ENCODE measurements around the gene SERPINB1. TPM values are rescaled to one million over a fixed set of nuclear protein-coding genes. Genes with fewer than 3 reads are reported as not detected.
"Not testable (repeated sequence)": the region's sequence is repeated elsewhere in the genome, so short reads cannot be mapped to it uniquely, and the experiment has no call there.

The SERPINB1 gene
- polyA plus RNA-seq, 2 of the 4 experiments (the other 2 are of a cell fraction) = 52.7 to 135 TPM

DNA sequence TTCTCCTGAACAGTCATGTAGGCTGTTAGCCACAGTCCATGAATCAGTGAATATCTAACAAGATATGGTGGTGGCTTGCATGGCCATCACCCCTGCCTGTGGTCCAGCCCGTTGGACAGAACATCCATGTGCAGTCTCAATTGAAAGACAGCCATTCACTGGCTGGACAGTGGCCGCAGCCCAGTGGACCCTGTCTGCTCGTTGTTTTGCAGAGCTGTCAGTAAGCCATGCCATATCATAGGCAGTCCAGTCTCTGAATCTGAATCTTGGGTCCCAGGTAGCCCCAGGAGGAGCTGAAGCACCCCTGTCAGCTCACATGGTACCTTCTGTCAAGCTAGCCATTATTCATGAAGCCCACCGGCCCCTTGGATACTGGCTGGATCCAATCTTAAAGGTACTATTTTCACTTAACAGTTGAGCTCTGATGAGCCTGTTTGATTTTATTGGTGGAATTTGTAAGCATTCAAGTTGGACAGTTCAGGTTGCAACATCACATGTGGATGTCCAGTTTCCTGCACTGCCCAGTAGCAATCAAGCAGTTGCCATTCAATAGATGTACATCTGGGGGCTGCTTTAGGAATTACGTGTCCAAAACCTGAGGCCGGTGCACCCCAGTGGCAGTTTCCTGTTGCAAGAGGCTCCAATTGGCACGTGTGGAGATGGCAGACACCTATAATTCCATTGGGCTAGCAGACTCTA, 37.8 kb downstream of the SERPINB1 start (continued):
- TF ChIP-seq MYC (IDR thresholded peaks at IDR 0.05; ENCODE audit: borderline replicate concordance, low read length) (no peak), MAFK (IDR thresholded peaks at IDR 0.05; ENCODE audit: partially characterized antibody) (no peak), USF2 (IDR thresholded peaks at IDR 0.05) (no peak), FOSL2 (IDR thresholded peaks at IDR 0.05) (no peak), FOSL2 (CRISPR knock-in tag; IDR thresholded peaks at IDR 0.05) (no peak), HEYL (CRISPR knock-in tag; IDR thresholded peaks at IDR 0.05) (no peak), NR3C1 (IDR thresholded peaks at IDR 0.05) (no peak), TFCP2L1 (CRISPR knock-in tag; IDR thresholded peaks at IDR 0.05) (no peak)

- ChIA-PET CTCF (interaction anchor here (0.6 kb wide), 1 partner anchor 112 kb away, joined by 3 read pairs; no protein-coding TSS in a partner anchor), POLR2A (no interaction called here)
- no peak for ATAC-seq
- no peak for TF ChIP-seq CHD2 (IDR thresholded peaks at IDR 0.05; ENCODE audit: low read length, partially characterized antibody)
- no peak for TF ChIP-seq NFE2L2 (conservative IDR thresholded peaks at IDR 0.05; ENCODE audit: low read length)
- FAIRE-seq = no peak
- no peak overlapping the region for H3K4me2 ChIP-seq
- no peaks in the 10 kb centered on the region for H3K9me3 ChIP-seq
- 84% methylated on average over 5 of the region's 8 CpGs for WGBS (ENCODE audit: missing lambda C conversion rate)
- H3K27ac ChIP-seq = no peak overlapping the region
- H3K4me3 ChIP-seq = no peak overlapping the region
- no peak for DNase-seq (ENCODE audit: low read depth in 1 of 2, low spot score in 1 of 2)
- H3K4me1 ChIP-seq = no peaks in the 10 kb centered on the region
These were observed 39.1 kb downstream of the SERPINB1 start for GRCh38 chr6:2802521-2803060.

GRCh38 chr6:2801687-2802086, 40.0 kb downstream of the SERPINB1 start:
- FAIRE-seq; H3K27ac ChIP-seq; H3K4me3 ChIP-seq; H3K4me1 ChIP-seq; DNase-seq (ENCODE audit: low read depth in 1 of 2, low spot score in 1 of 2); POLR2A ChIA-PET; ATAC-seq; H3K4me2 ChIP-seq; H3K9me3 ChIP-seq: not testable (repeated sequence)
- 5% methylated on average over 2 of the region's 4 CpGs for WGBS (ENCODE audit: missing lambda C conversion rate)
- CTCF ChIA-PET = interaction anchor here (0.6 kb wide), 1 partner anchor 113 kb away, joined by 3 read pairs; no protein-coding TSS in a partner anchor

DNA sequence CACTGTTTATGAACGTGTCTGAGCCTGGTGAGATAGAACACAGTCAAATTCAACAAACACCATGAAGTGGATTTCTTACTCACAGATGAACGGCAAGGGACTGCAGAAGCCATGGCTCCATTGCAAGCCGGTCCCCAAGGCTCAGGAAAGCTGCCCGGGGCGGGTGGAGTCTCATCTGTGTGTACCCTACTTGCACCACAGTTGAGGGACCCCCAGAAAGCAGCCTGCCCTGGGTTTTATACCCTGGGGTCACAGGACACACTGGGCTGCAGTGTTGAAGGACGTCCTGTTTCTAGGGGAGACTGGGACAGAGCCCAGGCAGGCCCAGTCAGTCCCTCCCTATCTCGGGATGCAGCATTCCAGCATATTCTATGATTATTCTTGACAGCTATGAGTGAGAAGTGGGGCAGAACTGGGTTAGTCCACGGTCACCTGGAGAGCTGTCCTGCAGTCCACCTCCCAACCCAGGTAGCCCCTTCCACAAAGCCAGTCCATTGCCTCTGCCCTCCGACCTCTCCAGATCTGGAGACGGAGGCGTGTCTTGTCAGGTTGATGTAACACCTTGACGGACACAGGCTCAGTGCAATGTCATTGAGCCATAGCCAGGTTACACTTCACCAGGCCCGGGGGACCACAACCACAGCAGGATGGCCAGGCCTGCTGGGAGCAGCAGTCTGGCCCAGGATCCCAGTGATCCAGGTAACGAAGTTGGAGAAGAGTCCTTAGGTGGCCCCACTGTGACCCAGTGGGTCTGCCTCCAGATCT, 40.9 kb downstream of the SERPINB1 start:
- POLR2A ChIA-PET = no interaction called here
- ATAC-seq (no peak), DNase-seq (ENCODE audit: low read depth in 1 of 2, low spot score in 1 of 2) (no peak), FAIRE-seq (no peak)
- Histone ChIP-seq H3K4me3 (no peak overlapping the region), H3K9me3 (no peaks in the 10 kb centered on the region), H3K4me1 (no peaks in the 10 kb centered on the region), H3K4me2 (no peak overlapping the region), H3K27ac (no peak overlapping the region)
- TF ChIP-seq MAX (IDR thresholded peaks at IDR 0.05) = no peak
- CTCF ChIA-PET = interaction anchor here (1.0 to 1.3 kb wide), 2 partner anchors 9 to 261 kb away, joined by 3 to 6 read pairs; no protein-coding TSS in a partner anchor
- 89% methylated on average over 11 of the region's 14 CpGs for WGBS (ENCODE audit: missing lambda C conversion rate)

DNA sequence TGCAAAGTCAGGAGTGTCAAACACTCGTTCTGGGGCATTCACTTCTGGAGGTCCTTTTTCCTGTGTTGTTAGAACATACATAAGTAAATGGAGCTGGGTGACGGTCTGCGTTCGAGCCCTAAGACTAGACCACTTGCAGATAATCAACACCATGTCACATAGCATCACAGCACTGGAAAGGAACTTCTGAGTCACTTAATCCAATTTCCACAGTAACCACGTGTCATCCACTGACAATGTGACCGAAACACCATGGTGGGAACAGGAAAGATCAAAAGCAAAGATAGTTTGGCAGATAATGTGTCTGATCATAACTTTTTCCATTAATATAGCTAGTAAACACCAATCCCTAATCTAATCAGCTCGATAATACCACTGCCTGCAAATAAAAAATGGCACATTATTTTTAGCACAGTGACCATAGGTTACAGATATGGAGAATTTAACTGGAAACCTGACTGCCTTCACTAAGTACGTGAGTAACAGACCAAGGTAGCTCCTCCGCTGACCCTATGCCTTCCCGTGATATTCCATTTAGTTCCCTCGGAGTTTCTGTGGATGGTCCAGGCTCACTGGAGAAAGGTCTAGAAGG, 41.6 kb downstream of the SERPINB1 start:
- DNase-seq (ENCODE audit: low read depth in 1 of 2, low spot score in 1 of 2) (no peak), FAIRE-seq (no peak), ATAC-seq (no peak)
- H3K4me2 ChIP-seq = no peak overlapping the region
- WGBS (ENCODE audit: missing lambda C conversion rate) = 85% methylated on average over 11 of the region's 11 CpGs
- TF ChIP-seq EHF (CRISPR knock-in tag; IDR thresholded peaks at IDR 0.05) = no peak
- TF ChIP-seq, protein P1, sequence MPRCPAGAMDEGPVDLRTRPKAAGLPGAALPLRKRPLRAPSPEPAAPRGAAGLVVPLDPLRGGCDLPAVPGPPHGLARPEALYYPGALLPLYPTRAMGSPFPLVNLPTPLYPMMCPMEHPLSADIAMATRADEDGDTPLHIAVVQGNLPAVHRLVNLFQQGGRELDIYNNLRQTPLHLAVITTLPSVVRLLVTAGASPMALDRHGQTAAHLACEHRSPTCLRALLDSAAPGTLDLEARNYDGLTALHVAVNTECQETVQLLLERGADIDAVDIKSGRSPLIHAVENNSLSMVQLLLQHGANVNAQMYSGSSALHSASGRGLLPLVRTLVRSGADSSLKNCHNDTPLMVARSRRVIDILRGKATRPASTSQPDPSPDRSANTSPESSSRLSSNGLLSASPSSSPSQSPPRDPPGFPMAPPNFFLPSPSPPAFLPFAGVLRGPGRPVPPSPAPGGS (IDR thresholded peaks at IDR 0.05) = no peak
- no peak for TF ChIP-seq JUN (IDR thresholded peaks at IDR 0.05)
- no peak for TF ChIP-seq KDM5A (IDR thresholded peaks at IDR 0.05)
- TF ChIP-seq HDAC2 (IDR thresholded peaks at IDR 0.05) = no peak
- TF ChIP-seq SMC3 (IDR thresholded peaks at IDR 0.05) = no peak
- ChIA-PET POLR2A (interaction anchor here (0.5 kb wide), 1 partner anchor 9 kb away, joined by 4 read pairs; no protein-coding TSS in a partner anchor), CTCF (interaction anchor here (1.0 to 1.3 kb wide), 2 partner anchors 9 to 262 kb away, joined by 3 to 6 read pairs; no protein-coding TSS in a partner anchor)
- no peak overlapping the region for H3K27ac ChIP-seq
- H3K9me3 ChIP-seq = no peaks in the 10 kb centered on the region
- no peaks in the 10 kb centered on the region for H3K4me1 ChIP-seq
- H3K4me3 ChIP-seq = no peak overlapping the region

All from A549 (cell line).